HTR-8/SVneo (cell line): ENCODE results near the gene NFE2L3.

ENCODE experiments used
- DNase-seq: peaks from one replicate; pipeline ENCODE4 v3.0.0; 2011; ENCODE audit warnings: low spot score, mixed read lengths; ENCODE audit not compliant: insufficient read length
- FAIRE-seq: peaks from 2 replicates; lab custom pipeline; 2011; peaks lifted over from hg19 to GRCh38; lab: Jason Lieb, UNC

NFE2L3 gene

GRCh38 chr7:26195867-26196657, 44.1 kb downstream of the NFE2L3 start:
- no peak for FAIRE-seq
- no peak for DNase-seq

GRCh38 chr7:26197153-26198115, 45.4 kb downstream of the NFE2L3 start:
- no peak for FAIRE-seq
- DNase-seq: no peak

GRCh38 chr7:26198133-26198780, 46.3 kb downstream of the NFE2L3 start:
- DNase-seq: no peak
- no peak for FAIRE-seq

GRCh38 chr7:26198781-26199169, 46.8 kb downstream of the NFE2L3 start:
- no peak for DNase-seq
- no peak for FAIRE-seq

- no peak for FAIRE-seq
- no peak for DNase-seq
These were observed 47.5 kb downstream of the NFE2L3 start for GRCh38 chr7:26199301-26200037.

GRCh38 chr7:26200038-26200443, 48.0 kb downstream of the NFE2L3 start:
- DNase-seq (no peak), FAIRE-seq (no peak)

- peak; percentile 85 for DNase-seq
- FAIRE-seq: peak; percentile 91
These were observed 48.6 kb downstream of the NFE2L3 start, which contains the start of gene HNRNPA2B1 for GRCh38 chr7:26200444-26201246. TSS of gene HNRNPA2B1 (minus strand) at chr7:26200746. CDS start at chr7:26200577, 169 bp downstream.

- FAIRE-seq (peak; percentile 42), DNase-seq (peak; percentile 77)
These were observed 49.4 kb downstream of the NFE2L3 start, which contains the start of gene CBX3 for GRCh38 chr7:26201247-26202018. TSS of gene CBX3 (plus strand) at chr7:26201745. CDS start at chr7:26202999, 1,254 bp downstream.

- FAIRE-seq (no peak), DNase-seq (no peak)
These were observed 50.3 kb downstream of the NFE2L3 start for GRCh38 chr7:26202019-26202990.

- FAIRE-seq (no peak), DNase-seq (no peak)
These were observed 51.0 kb downstream of the NFE2L3 start for GRCh38 chr7:26203016-26203415.

GRCh38 chr7:26208040-26208439, 56.0 kb downstream of the NFE2L3 start:
- no peak for DNase-seq
- no peak for FAIRE-seq

- DNase-seq: no peak
These were observed 61.1 kb downstream of the NFE2L3 start for GRCh38 chr7:26212921-26213718.

GRCh38 chr7:26213807-26214515, 62.0 kb downstream of the NFE2L3 start:
- no peak for FAIRE-seq
- no peak for DNase-seq

More at GRCh38 chr7:26212921-26213718, 61.1 kb downstream of the NFE2L3 start:
- peak; percentile 49 for FAIRE-seq

GRCh38 chr7:26216049-26216448, 64.1 kb downstream of the NFE2L3 start:
- no peak for FAIRE-seq
- DNase-seq: no peak

GRCh38 chr7:26224359-26224758, 72.4 kb downstream of the NFE2L3 start:
- DNase-seq: no peak
- FAIRE-seq: no peak

- no peak for FAIRE-seq
- no peak for DNase-seq
These were observed 76.0 kb downstream of the NFE2L3 start for GRCh38 chr7:26227987-26228386.
